GM18867 (cell line): ENCODE data around the gene DHX34.
"Not testable (repeated sequence)": the region's sequence is repeated elsewhere in the genome, so short reads cannot be mapped to it uniquely, and the experiment has no call there.

ENCODE experiments used
- ATAC-seq: cut with Tn5 transposase; IDR thresholded peaks from one replicate; pipeline ENCODE4 v1.9.1; 2021; ENCODE audit warnings: mild to moderate bottlenecking, moderate library complexity; ENCODE audit not compliant: unreplicated experiment

The DHX34 gene

GRCh38 chr19:47348819-47349795 lies at the start of gene DHX34:
Gene DHX34 (plus strand): TSS chr19:47349315. CDS start chr19:47353031, 3,716 bp downstream.
- ATAC-seq, result peak; percentile 93

GRCh38 chr19:47300867-47301266 lies 48.2 kb upstream of the DHX34 start:
- ATAC-seq, result not testable (repeated sequence)

- no peak for ATAC-seq
Measured at GRCh38 chr19:47302249-47302648, 46.9 kb upstream of the DHX34 start.

GRCh38 chr19:47303966-47304365 lies 45.1 kb upstream of the DHX34 start:
- no peak for ATAC-seq

GRCh38 chr19:47305309-47305751 lies 43.8 kb upstream of the DHX34 start:
- no peak for ATAC-seq

GRCh38 chr19:47306303-47306702 lies 42.8 kb upstream of the DHX34 start:
- ATAC-seq, result no peak

GRCh38 chr19:47309038-47309437 lies 40.1 kb upstream of the DHX34 start:
- no peak for ATAC-seq

- no peak for ATAC-seq
Measured at GRCh38 chr19:47309608-47310007, 39.5 kb upstream of the DHX34 start, which contains the start of gene C5AR1. Gene C5AR1 (plus strand): TSS chr19:47309861. CDS start chr19:47309896, 35 bp downstream.

- no peak for ATAC-seq
Measured at GRCh38 chr19:47310323-47310722, 38.8 kb upstream of the DHX34 start.

GRCh38 chr19:47310819-47311218 lies 38.3 kb upstream of the DHX34 start:
- no peak for ATAC-seq

- ATAC-seq, result no peak
Measured at GRCh38 chr19:47312366-47313006, 36.6 kb upstream of the DHX34 start.

- ATAC-seq, result no peak
Measured at GRCh38 chr19:47313754-47314295, 35.3 kb upstream of the DHX34 start.

- no peak for ATAC-seq
Measured at GRCh38 chr19:47315125-47315821, 33.8 kb upstream of the DHX34 start.

GRCh38 chr19:47316513-47316912 lies 32.6 kb upstream of the DHX34 start:
- no peak for ATAC-seq

- ATAC-seq, result no peak
Measured at GRCh38 chr19:47319923-47320871, 28.9 kb upstream of the DHX34 start.

GRCh38 chr19:47321630-47322029 lies 27.5 kb upstream of the DHX34 start:
- no peak for ATAC-seq

GRCh38 chr19:47322058-47322457 lies 27.1 kb upstream of the DHX34 start:
- no peak for ATAC-seq

GRCh38 chr19:47323409-47323808 lies 25.7 kb upstream of the DHX34 start:
- no peak for ATAC-seq

GRCh38 chr19:47323872-47324271 lies 25.2 kb upstream of the DHX34 start:
- ATAC-seq, result no peak

- no peak for ATAC-seq
Measured at GRCh38 chr19:47324502-47324901, 24.6 kb upstream of the DHX34 start.
